GM12872 (cell line): ENCODE data around the gene COL16A1.

Experiments
- TF ChIP-seq, protein P1 (sequence below): IDR thresholded peaks from 3 replicates; pipeline ENCODE4 v1.5.1; 2011; ENCODE audit warnings: low read depth, mild to moderate bottlenecking, low read length, moderate library complexity; ENCODE audit not compliant: insufficient read depth

COL16A1 gene

DNA sequence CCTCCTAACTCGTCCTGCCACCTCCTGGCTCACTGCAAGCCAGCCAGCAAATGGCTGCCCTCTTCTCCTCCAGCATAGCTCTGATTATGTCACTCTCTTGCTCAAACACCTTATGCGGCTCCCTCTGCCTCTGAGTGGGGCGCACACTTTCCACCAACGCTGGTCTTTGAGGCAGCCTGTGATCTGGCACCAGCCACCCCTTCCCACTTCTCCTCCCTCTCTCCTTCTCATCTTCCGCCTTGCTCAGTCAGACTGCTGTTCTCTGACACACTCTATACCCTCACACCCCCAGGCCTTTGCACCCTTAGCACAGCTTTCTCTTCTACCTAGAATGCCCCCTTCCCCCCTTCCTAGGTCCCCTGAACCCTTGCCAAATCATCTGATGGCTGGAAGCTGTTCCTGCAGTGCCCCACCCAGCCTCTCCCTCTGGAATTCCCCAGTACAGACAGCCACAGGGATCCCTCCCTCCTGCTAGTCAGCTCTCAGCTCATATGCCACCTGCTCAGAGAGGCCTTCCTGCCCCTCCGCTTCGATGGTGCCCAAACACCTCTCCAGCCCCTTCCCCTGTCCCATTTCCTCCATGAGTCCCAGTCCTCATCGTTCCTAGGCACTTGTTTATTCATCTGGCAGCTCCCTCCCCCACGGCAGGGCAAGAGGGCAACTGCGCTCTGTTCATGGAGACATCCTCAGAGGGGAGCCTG is 37.4 kb downstream of the COL16A1 start:
- TF ChIP-seq, protein P1, sequence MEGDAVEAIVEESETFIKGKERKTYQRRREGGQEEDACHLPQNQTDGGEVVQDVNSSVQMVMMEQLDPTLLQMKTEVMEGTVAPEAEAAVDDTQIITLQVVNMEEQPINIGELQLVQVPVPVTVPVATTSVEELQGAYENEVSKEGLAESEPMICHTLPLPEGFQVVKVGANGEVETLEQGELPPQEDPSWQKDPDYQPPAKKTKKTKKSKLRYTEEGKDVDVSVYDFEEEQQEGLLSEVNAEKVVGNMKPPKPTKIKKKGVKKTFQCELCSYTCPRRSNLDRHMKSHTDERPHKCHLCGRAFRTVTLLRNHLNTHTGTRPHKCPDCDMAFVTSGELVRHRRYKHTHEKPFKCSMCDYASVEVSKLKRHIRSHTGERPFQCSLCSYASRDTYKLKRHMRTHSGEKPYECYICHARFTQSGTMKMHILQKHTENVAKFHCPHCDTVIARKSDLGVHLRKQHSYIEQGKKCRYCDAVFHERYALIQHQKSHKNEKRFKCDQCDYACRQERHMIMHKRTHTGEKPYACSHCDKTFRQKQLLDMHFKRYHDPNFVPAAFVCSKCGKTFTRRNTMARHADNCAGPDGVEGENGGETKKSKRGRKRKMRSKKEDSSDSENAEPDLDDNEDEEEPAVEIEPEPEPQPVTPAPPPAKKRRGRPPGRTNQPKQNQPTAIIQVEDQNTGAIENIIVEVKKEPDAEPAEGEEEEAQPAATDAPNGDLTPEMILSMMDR = no peak

DNA sequence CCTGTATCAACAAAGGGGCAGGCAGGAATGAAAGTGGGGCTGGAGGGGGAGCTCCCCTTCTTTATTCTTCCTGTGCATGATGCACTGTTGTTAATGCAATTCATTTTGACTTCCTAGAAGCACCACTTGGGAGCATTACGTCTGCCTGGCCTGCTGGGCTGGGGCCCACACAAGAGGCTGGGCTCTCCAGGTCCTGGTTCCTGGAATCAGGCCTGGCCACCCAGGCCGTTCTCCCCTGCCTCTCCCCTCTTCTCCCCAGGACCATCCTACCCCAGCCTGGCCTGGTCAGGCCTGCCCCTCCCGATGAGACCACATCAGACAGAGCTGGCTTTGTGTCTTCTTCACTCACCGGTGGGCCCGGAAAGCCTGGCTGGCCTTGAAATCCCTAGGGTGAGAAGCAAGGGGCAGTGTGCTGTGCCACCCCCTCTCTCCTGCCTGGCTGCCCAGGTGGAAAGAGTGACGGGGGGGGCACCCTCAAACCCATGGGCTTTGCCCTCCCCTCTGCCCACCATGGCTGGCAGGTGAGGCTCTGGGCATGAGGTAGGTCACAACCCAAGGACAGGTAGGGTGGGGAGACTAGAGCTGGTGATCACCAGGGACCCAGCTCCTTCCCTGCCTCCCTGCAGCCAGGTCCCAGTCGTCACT is 38.5 kb downstream of the COL16A1 start:
- TF ChIP-seq, protein P1 = no peak

DNA sequence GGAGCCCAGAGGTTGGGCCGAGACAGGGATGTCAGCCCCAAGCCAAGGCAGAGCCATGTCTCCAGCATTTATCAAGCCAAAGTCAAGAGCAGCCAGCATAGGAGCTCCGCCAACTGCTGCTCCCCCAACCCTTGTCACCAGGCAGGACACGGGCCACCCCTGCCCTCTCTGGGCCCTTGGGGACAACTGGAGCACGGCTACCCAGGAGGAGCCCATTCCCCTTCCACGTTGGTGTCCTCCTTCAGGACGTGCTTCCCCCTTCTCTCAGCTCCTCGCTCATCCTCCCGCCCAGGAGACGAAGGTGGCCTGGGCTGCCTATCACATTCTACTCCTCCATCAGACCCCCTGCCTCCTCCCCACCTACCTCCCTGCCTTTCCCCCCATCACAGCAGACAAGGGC is 39.3 kb downstream of the COL16A1 start:
- TF ChIP-seq, protein P1 = no peak

DNA sequence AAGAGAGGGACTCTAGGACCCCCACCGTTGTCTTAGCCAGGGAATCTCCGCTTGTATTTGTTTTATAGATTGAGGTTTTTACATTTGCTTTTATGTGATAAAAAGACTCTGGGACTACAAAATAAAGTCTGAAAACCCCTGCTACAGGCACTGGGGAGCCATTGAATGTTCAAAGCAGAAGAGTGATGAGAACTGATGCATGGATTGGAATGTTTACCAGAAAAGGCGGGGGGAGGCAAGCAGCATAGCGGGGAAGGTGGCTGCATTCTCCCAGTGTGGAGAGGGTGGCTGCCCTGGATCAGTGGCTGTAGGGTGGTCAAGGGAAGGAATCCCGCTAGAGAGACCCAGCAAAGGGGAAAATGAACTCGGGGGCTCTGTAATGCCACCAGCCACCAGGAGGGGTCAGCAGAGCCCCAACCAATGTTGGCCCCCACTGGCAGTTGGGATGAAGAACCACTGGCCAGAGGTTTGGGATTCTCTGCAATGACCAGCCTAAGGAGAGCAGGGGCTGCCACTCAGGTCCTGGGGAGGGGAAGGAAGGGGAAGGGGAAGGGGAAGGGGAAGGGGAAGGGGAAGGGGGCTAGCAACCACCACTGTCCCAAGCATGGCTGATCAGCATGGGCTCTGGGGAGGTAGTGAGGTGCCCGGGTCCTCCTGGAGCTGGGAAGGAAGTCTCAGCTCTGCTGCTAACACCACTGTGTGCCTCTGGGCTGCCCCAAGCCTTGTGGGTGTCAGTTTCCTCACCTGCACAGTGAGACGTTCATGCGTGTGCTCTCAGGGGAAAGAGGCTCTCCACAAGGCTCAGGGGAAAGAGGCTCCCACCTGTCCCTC is 40.0 kb downstream of the COL16A1 start:
- TF ChIP-seq, protein P1 = peak; percentile 95

DNA sequence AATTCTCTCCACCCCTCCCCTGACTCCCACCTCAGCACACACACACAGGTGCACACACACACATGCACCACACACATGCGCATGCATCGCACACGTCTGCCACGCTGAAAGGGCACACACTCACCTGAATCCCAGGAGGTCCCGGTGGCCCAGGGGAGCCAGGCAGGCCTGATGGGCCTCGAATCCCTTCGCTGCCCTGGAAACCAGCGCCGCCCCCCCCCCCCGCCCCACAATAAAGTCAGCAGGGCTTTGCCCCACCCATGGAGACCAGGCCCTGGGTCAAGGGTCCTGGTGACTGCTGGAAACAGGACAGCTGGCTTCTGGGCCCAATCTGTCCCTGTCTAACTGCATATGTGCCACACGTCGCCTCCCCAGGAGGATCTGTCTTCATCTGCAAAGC is 41.4 kb downstream of the COL16A1 start:
- TF ChIP-seq, protein P1 = no peak

DNA sequence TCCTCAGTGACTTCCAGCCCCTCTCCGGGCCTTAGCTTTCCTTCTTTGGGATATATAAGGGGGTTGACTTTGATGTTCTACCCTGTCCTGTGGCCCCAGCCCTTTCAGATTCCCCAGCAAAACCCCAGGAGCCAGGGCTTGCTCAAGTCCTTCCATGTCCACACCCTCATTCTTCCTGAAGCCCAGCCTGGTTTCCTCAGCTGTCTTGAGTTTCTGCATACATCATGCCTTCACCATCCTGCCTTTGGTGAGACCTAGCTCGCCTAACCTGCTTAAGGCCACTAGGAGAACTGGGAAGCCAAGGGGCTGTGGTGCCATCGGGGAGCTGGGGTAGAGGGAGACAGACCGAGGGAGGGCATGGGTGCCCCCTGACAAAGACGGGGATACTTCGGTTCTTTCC is 42.0 kb downstream of the COL16A1 start:
- TF ChIP-seq, protein P1 = no peak

DNA sequence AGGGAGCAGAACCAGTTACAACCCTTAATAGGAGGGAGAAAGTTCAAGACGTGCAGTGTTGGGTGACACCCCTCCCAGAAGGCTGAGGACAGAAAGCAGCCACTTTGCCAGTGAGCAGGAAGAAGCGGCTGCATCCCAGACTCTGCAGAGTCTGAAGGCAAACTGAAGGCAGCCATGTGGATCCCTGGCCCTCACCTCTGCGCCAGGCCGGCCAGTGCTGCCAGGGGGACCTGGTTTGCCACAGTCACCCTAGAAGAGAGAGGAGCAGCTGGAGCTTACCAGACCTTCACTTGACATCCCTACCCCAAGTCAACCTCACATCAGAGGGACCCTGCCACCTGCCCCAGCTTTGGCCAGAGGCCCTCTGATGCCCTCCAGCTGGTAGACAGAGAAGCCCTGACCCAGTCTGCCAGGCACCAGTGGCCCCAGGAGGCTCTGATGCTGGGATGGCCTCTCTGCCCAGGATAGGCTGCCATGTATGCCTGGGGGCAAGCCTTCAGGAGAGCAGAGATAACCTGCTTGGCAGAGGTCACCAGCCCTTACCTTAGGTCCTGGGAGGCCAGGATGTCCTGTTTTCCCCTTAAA is 42.9 kb downstream of the COL16A1 start:
- TF ChIP-seq, protein P1 = no peak
